HUES48 (cell line): ENCODE measurements around the gene TMEM161A.
"Not testable (repeated sequence)": the region's sequence is repeated elsewhere in the genome, so short reads cannot be mapped to it uniquely, and the experiment has no call there.

Experiments
- H3K27ac ChIP-seq: one replicate; pipeline ENCODE4 v1.7.0; 2013; ENCODE audit warnings: low read depth, low read length, inconsistent platforms
- H3K27me3 ChIP-seq: 2 replicates; pipeline ENCODE4 v1.6.1; 2013; ENCODE audit warnings: mild to moderate bottlenecking, low read length; ENCODE audit not compliant: control insufficient read depth, insufficient read depth
- H3K36me3 ChIP-seq: 2 replicates; pipeline ENCODE4 v1.6.1; 2013; ENCODE audit warnings: low read length; ENCODE audit not compliant: control insufficient read depth, insufficient read depth
- H3K4me1 ChIP-seq: 2 replicates; pipeline ENCODE4 v1.6.1; 2013; ENCODE audit warnings: mild to moderate bottlenecking, low read length; ENCODE audit not compliant: control insufficient read depth, insufficient read depth
- H3K4me3 ChIP-seq: 2 replicates; pipeline ENCODE4 v1.5.1; 2013; ENCODE audit warnings: mild to moderate bottlenecking, low read depth, low read length
- H3K9ac ChIP-seq: 2 replicates; pipeline ENCODE4 v1.6.1; 2013; ENCODE audit warnings: mild to moderate bottlenecking, low read depth, low read length, moderate library complexity
- H3K9me3 ChIP-seq: 2 replicates; pipeline ENCODE4 v1.6.1; 2013; ENCODE audit warnings: low read length; ENCODE audit not compliant: control insufficient read depth, insufficient read depth

TMEM161A gene

DNA sequence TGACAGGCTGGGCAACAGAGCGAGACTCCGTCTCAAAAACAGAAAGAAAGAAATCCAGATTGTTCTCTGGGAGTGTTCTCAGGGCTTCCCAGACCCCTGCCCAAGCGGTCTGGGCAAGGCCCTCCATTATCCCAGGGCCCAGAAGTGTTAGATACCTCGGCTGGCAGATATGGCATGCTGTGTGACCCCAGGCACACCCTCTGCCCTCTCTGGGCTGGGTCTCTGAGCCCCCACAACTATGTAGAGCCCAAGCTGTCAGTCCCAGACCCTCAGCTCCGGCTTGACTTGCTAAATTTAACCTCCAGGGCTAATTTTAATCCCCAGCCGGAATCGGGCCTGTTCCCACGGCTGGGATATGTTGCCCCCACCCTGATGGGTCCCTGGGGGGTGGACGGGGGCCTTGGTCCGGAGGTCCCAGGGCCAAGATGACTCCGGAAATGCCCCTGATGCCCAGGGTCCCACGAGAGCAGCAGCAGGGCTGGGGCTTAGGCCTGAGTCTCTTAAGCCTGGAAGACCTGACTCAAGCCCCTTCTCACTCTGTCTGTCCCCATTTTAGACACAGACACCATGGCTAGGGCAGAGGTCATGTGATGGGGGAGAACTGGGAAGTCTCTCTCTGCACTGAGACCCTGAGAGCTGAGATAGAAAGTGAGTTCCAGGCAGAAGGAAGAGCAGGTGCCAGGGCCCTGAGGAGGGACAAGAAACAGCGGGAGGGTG, 14.5 kb upstream of the TMEM161A start:
- Histone ChIP-seq H3K27ac (no peak overlapping the region), H3K9ac (no peak overlapping the region), H3K4me3 (no peak overlapping the region), H3K27me3 (0 out of 2 replicates have a peak, but pooled peaks cover 4% of the 10 kb centered on the region), H3K36me3 (no peaks in the 10 kb centered on the region), H3K9me3 (no peaks in the 10 kb centered on the region), H3K4me1 (no peaks in the 10 kb centered on the region)

DNA sequence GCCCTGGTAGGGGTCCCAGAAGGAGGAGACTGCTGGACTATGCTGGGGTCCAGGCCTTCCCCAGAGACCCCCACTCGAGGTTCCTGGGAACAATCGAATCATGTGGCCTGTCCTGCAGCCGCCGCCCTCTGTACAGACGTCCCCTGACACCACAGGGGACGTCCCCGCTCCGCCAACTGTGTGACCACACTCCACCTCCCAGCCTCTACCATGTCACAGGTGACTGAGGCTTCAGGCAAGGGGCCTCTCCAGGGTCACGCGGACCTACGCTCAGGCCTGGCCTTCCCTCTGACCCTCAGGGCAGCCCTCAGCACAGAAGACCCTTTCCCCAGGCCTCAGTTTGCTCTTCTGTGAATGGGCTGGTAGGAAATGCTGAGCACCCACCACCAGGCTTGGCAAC, 13.1 kb upstream of the TMEM161A start:
- H3K4me3 ChIP-seq = no peak overlapping the region
- H3K27ac ChIP-seq = no peak overlapping the region
- no peak overlapping the region for H3K9ac ChIP-seq
- no peaks in the 10 kb centered on the region for H3K36me3 ChIP-seq
- no peaks in the 10 kb centered on the region for H3K9me3 ChIP-seq
- H3K4me1 ChIP-seq = no peaks in the 10 kb centered on the region
- H3K27me3 ChIP-seq = no peaks in the 10 kb centered on the region

- Histone ChIP-seq H3K36me3 (no peaks in the 10 kb centered on the region), H3K4me3 (no peak overlapping the region), H3K27ac (no peak overlapping the region), H3K4me1 (no peaks in the 10 kb centered on the region), H3K27me3 (no peaks in the 10 kb centered on the region), H3K9ac (no peak overlapping the region), H3K9me3 (no peaks in the 10 kb centered on the region)
Observed at GRCh38 chr19:19149435-19149834, 11.2 kb upstream of the TMEM161A start.

DNA sequence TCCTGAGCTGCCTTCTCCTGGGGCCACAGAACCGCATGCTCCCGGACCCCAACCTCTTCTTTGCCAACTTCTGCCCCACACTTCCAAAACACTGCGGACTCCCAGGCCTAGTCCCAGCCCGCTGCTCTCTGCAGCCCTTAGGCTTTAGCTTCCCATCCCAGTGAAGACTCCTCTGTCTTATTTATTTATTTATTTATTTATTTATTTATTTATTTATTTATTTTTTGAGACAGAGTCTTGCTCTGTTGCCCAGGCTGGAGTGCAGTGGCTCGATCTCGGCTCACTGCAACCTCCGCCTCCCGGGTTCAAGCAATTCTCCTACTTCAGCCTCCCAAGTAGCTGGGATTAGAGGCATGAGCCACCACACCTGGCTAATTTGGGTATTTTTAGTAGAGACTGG, 10.2 kb upstream of the TMEM161A start:
- H3K9me3 ChIP-seq, H3K9ac ChIP-seq, H3K4me1 ChIP-seq, H3K27me3 ChIP-seq, H3K27ac ChIP-seq, H3K36me3 ChIP-seq, H3K4me3 ChIP-seq: not testable (repeated sequence)

DNA sequence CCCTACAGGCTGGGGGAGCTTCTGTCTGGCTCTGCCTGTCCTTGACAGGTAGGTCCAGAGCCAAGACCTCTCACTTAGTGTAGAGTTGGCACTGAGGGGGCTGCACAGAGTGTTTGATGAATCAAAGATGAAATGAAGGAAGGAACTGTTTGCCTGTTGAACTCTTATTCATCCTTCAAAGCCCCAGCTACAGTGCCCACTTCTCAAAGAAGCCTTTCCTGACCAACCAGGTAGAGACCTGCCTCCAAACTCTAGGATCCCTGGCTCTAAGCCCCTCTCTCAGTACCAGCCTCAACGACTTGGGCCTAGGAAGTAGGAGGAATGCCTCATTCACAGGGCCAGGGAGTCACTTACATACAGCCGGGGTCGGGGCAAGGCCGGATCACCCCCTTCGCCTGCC, 9.1 kb upstream of the TMEM161A start:
- H3K9ac ChIP-seq = no peak overlapping the region
- no peaks in the 10 kb centered on the region for H3K4me1 ChIP-seq
- no peak overlapping the region for H3K4me3 ChIP-seq
- H3K27me3 ChIP-seq = peaks cover 2% of the 10 kb centered on the region; the same call in 1 of the 2 replicates
- H3K36me3 ChIP-seq = no peaks in the 10 kb centered on the region
- H3K9me3 ChIP-seq = no peaks in the 10 kb centered on the region
- no peak overlapping the region for H3K27ac ChIP-seq

- H3K27me3 ChIP-seq = peaks cover 4% of the 10 kb centered on the region; the same call in 1 of the 2 replicates
- H3K4me1 ChIP-seq = no peaks in the 10 kb centered on the region
- H3K4me3 ChIP-seq = no peak overlapping the region
- H3K9ac ChIP-seq = no peak overlapping the region
- H3K36me3 ChIP-seq = no peaks in the 10 kb centered on the region
- no peak overlapping the region for H3K27ac ChIP-seq
- H3K9me3 ChIP-seq = no peaks in the 10 kb centered on the region
Observed at GRCh38 chr19:19146865-19147264, 8.6 kb upstream of the TMEM161A start.

DNA sequence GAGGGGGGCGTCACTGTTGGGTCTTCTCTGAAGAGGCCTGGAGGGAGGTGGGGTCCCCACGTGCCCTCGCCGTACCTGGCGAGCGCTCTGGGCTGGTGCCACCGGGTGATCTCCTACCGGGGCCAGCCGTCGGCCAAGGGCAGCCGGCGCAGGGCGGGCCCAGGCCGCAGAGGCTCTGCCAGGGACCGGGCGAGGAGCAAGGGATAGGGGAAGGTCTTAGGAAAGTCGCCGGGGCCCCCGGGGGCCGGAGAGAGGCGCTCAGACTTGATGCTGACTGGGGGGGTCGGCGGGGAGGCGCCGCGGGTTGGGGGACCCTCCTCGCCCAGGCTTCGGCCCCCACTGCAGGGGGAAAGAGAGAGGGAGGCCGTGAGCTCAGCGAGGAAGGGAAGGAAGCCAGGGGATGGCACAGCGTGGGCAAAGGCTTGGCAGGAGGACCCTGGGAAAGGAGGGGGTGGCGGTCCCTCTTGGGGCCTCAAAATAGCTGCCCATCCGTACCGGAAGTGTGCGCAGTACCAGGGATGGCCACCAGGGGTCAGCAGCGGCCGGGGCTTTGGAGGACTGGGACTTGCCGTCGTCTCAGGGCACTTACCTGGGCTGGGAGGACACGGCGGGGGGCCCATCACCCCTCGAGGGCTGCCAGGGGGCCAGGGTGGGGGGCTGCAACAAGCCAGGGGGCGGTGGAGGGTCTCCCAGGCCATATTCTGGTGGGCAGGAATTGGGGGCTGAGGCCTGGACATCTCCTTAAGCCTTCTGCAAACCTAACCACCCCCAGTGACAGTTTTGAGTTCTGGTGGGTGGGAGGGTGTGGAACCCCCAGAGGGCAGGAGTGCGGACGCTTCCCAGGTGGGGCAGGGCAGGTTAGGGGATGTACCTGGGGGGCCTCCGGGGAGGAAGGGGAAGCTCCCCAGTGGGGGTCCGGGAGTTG, 7.7 kb upstream of the TMEM161A start:
- peaks cover 4% of the 10 kb centered on the region; the same call in 1 of the 2 replicates for H3K27me3 ChIP-seq
- H3K27ac ChIP-seq = no peak overlapping the region
- H3K9me3 ChIP-seq = no peaks in the 10 kb centered on the region
- H3K9ac ChIP-seq = no peak overlapping the region
- H3K36me3 ChIP-seq = no peaks in the 10 kb centered on the region
- H3K4me1 ChIP-seq = no peaks in the 10 kb centered on the region
- H3K4me3 ChIP-seq = no peak overlapping the region

DNA sequence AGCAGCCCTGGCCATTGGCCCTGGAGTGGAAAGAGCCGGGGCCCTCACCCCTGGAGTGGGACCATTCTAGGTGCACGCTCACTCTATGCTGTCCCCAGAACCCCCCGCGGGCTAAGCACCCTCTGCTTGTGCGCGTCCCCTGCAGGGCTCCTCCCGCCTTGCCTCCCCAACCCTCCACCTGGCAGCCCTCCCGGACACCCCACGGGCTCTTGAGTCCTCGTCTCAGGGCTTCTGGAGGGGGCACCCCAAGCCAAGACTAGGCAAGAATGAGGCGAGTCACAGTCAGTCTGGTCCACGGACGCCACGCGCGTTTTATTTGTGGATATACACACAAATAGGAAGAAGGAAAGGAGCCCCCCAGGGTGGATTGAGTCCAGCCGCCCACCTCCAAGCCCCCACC, 7.0 kb upstream of the TMEM161A start:
- Histone ChIP-seq H3K27ac (no peak overlapping the region), H3K27me3 (peaks cover 4% of the 10 kb centered on the region; the same call in 1 of the 2 replicates), H3K4me1 (no peaks in the 10 kb centered on the region), H3K9ac (no peak overlapping the region), H3K36me3 (no peaks in the 10 kb centered on the region), H3K9me3 (no peaks in the 10 kb centered on the region), H3K4me3 (no peak overlapping the region)

DNA sequence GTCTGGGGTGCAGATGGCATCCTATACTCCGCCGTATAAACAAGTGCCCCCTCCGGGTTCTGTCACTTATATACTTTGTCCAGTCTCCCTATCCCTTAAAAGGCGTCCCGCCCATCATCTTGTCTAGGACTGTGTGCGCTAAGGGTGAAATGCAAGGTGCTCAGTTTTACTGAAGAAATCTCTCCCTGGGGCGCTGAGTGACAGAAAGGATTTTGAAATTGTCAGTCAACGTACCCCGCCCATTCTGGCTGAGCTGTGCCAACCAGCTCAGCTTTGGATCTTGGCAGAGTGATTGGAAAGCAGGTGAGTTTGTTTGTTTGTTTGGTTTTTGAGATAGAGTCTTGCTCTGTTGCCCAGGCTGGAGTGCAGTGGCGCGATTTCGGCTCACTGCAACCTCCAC, 4.1 kb upstream of the TMEM161A start:
- peaks cover 9% of the 10 kb centered on the region for H3K27me3 ChIP-seq
- no peaks in the 10 kb centered on the region for H3K4me1 ChIP-seq
- no peak overlapping the region for H3K27ac ChIP-seq
- H3K9me3 ChIP-seq = no peaks in the 10 kb centered on the region
- H3K36me3 ChIP-seq = no peaks in the 10 kb centered on the region
- no peak overlapping the region for H3K9ac ChIP-seq
- H3K4me3 ChIP-seq = no peak overlapping the region

DNA sequence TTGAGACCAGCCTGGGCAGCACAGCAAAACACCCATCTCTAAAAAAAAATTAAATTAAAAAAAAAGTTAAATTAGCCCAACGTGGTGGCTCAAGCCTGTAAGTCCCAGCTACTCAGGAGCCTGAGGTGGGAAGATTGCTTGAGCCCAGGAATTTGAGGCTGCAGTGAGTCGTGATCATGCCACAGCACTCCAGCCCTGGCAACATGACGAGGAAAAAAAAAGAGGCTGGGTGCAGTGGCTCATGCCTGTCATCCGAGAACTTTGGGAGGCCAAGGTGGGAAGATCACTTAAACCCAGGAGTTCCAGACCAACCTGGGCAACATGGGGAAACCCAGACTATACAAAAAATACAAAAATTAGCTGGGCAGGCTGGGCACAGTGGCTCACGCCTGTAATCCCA, 2.2 kb upstream of the TMEM161A start:
- peaks cover 13% of the 10 kb centered on the region for H3K27me3 ChIP-seq
- no peaks in the 10 kb centered on the region for H3K9me3 ChIP-seq

GRCh38 chr19:19139876-19140229, 1.6 kb upstream of the TMEM161A start:
- Histone ChIP-seq H3K27me3 (peaks cover 13% of the 10 kb centered on the region), H3K4me1 (peaks cover 5% of the 10 kb centered on the region)

More for the DNA sequence above, 2.2 kb upstream of the TMEM161A start:
- H3K4me1 ChIP-seq = no peaks in the 10 kb centered on the region
- H3K4me3 ChIP-seq = no peak overlapping the region
- H3K27ac ChIP-seq = no peak overlapping the region
- no peak overlapping the region for H3K9ac ChIP-seq
- no peaks in the 10 kb centered on the region for H3K36me3 ChIP-seq

More at GRCh38 chr19:19139876-19140229, 1.6 kb upstream of the TMEM161A start:
- Histone ChIP-seq H3K9ac (no peak overlapping the region), H3K9me3 (no peaks in the 10 kb centered on the region), H3K4me3 (no peak overlapping the region), H3K27ac (no peak overlapping the region), H3K36me3 (no peaks in the 10 kb centered on the region)
